Neutrophil (primary cell): Measurements from ENCODE around the gene LDLRAD3.

Experiments used
- H3K27ac ChIP-seq: fragments of 200-600 bp; sonication (generic); 2 replicates; pipeline ENCODE4 v1.5.1; 2016; ENCODE audit warnings: mild to moderate bottlenecking, moderate library complexity
- H3K27me3 ChIP-seq: fragments of 200-600 bp; sonication (generic); 2 replicates; pipeline ENCODE4 v1.6.0; 2016; ENCODE audit warnings: mild to moderate bottlenecking
- H3K36me3 ChIP-seq: fragments of 200-600 bp; sonication (generic); 2 replicates; pipeline ENCODE4 v1.5.1; 2017
- H3K4me1 ChIP-seq, 2 experiments: fragments of 200-600 bp in 1 of 2; sonication (generic) in 1 of 2; 1 replicate in 1 of 2; 2 replicates in 1 of 2; pipeline versions ENCODE4 v1.5.1 to v1.6.1; 2013 to 2016; ENCODE audit warnings: low read depth in 1 of 2, low read length in 1 of 2, mild to moderate bottlenecking in 1 of 2, moderate library complexity in 1 of 2; ENCODE audit not compliant: control insufficient read depth in 1 of 2, insufficient read depth in 1 of 2
- H3K4me3 ChIP-seq, 2 experiments: fragments of 200-600 bp in 1 of 2; sonication (generic) in 1 of 2; 1 replicate in 1 of 2; 2 replicates in 1 of 2; pipeline ENCODE4 v1.5.1; 2013 to 2016; ENCODE audit warnings: low read depth in 1 of 2, low read length in 1 of 2, mild to moderate bottlenecking in 1 of 2, moderate library complexity in 1 of 2
- H3K9me3 ChIP-seq: fragments of 200-600 bp; sonication (generic); 2 replicates; pipeline ENCODE4 v1.5.1; 2016
- TF ChIP-seq, protein P1 (sequence below): fragments of 200-600 bp; sonication (generic); IDR thresholded peaks from 2 replicates; pipeline ENCODE4 v1.5.1; 2016; ENCODE audit warnings: antibody characterized with exemption

The LDLRAD3 gene

DNA sequence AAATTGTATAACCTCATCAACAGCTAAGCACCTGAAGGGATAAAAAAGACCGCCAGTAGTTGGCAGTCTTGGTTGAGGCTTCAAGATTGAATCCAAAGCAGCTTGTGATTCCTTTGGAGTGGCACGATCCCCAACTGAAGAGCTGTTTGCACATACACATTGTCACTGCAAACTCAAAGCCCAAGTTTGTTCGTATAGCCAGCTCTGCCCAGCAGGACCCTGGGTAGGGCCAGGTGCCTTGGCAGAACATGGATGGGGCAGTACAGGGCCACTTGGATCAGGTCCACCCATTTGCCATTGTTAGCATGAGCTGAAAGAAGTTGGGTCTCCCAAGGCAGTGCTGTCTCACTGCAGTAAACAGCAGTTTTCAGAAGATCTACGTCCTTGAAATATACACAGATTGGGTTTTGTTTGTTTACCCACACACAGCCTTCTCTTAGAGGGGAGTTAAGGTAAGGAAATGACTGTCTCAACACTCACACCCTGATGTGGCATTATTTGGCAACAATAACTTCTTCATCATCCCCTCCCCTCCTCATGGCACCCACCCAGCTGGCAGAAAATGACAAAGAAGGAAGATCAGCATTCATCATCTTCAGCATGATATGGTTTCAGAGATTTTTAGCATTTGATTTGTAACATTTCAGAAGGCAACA, 212.4 kb downstream of the LDLRAD3 start:
- Histone ChIP-seq H3K27ac (no peak overlapping the region), H3K4me3 (no peak overlapping the region), H3K36me3 (no peaks in the 10 kb centered on the region), H3K9me3 (no peaks in the 10 kb centered on the region), H3K4me1 (no peaks in the 10 kb centered on the region), H3K27me3 (no peaks in the 10 kb centered on the region)
- TF ChIP-seq, protein P1, sequence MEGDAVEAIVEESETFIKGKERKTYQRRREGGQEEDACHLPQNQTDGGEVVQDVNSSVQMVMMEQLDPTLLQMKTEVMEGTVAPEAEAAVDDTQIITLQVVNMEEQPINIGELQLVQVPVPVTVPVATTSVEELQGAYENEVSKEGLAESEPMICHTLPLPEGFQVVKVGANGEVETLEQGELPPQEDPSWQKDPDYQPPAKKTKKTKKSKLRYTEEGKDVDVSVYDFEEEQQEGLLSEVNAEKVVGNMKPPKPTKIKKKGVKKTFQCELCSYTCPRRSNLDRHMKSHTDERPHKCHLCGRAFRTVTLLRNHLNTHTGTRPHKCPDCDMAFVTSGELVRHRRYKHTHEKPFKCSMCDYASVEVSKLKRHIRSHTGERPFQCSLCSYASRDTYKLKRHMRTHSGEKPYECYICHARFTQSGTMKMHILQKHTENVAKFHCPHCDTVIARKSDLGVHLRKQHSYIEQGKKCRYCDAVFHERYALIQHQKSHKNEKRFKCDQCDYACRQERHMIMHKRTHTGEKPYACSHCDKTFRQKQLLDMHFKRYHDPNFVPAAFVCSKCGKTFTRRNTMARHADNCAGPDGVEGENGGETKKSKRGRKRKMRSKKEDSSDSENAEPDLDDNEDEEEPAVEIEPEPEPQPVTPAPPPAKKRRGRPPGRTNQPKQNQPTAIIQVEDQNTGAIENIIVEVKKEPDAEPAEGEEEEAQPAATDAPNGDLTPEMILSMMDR = no peak

DNA sequence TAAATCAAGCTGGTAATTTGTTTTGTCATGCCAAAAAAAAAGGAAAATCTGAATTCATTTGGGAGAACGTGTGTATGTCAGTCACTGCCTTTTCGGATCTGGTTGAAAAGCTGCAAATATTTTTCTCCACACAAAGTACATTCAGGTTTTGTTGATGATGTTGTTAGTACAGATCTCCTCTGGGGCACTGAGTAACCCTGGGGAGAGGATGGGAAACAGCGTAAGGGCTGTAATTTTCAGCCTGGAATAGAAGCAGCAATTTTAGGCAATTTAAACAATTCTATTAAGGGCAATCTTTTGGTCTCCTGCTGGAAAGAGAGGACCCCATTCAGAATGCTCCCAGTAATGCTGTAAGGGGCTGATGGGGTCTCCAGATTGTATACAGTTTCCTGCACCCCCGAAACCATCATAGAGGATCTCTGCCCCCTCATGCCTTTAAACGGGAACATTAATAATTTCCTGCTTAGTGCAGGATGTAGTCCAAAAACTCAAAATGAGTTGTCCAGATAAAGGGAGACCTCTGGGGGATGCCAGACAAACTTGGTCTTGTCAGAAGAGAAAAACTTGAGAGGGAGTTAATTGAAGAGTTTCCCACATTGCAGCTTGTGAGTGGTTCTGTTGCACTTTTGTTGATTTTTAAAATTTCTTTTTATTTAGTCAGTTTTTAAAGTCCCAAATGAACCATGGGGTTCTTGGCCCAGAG, 213.1 kb downstream of the LDLRAD3 start:
- no peaks in the 10 kb centered on the region for H3K4me1 ChIP-seq
- no peak overlapping the region for H3K4me3 ChIP-seq
- no peaks in the 10 kb centered on the region for H3K27me3 ChIP-seq
- no peaks in the 10 kb centered on the region for H3K36me3 ChIP-seq
- H3K27ac ChIP-seq = no peak overlapping the region
- TF ChIP-seq, protein P1 = no peak
- no peaks in the 10 kb centered on the region for H3K9me3 ChIP-seq

DNA sequence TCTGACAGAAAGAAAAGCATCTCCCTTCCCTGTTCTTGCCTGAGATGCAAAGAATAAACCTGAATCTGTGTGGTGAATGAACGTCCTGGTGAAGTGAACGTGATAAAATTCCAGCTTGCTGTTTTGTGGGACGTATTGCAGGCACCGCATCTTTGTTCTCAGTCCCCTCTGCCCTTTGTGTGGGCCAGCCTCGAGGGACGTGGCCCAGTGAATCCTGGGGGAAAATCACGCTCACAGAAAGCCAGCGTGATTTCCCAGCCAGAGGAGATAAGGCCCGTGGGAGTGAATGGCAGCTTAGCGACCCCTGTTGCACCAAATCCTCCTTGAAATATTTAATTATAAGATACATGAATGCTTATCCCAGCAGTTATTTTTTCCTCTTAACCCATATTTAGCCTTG, 216.2 kb downstream of the LDLRAD3 start:
- Histone ChIP-seq H3K36me3 (no peaks in the 10 kb centered on the region), H3K4me1 (no peaks in the 10 kb centered on the region), H3K27me3 (peaks cover 18% of the 10 kb centered on the region), H3K9me3 (no peaks in the 10 kb centered on the region), H3K4me3 (no peak overlapping the region), H3K27ac (no peak overlapping the region)
- TF ChIP-seq, protein P1 = no peak

DNA sequence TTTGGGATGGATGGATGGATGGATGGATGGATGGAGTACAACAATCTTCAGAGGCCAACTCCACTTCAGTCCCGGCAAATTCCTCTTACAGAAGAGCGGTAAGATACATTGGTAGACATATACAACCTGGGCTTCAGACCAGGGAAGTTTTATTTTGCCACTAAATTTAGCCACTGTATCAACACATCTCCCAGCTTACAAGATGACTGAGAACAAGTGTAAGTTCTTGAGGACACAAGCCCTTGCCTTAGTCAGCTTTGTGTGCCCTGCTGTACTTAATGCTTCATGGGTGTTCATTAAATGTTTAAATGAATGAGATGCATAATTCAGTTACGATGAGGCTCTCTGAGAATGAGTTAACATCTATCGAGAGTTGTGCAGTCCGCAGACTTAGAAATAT, 217.7 kb downstream of the LDLRAD3 start:
- TF ChIP-seq, protein P1 = no peak
- peaks cover 18% of the 10 kb centered on the region for H3K27me3 ChIP-seq
- H3K27ac ChIP-seq = no peak overlapping the region
- H3K9me3 ChIP-seq = no peaks in the 10 kb centered on the region
- H3K36me3 ChIP-seq = no peaks in the 10 kb centered on the region
- H3K4me1 ChIP-seq = no peaks in the 10 kb centered on the region
- H3K4me3 ChIP-seq = no peak overlapping the region

DNA sequence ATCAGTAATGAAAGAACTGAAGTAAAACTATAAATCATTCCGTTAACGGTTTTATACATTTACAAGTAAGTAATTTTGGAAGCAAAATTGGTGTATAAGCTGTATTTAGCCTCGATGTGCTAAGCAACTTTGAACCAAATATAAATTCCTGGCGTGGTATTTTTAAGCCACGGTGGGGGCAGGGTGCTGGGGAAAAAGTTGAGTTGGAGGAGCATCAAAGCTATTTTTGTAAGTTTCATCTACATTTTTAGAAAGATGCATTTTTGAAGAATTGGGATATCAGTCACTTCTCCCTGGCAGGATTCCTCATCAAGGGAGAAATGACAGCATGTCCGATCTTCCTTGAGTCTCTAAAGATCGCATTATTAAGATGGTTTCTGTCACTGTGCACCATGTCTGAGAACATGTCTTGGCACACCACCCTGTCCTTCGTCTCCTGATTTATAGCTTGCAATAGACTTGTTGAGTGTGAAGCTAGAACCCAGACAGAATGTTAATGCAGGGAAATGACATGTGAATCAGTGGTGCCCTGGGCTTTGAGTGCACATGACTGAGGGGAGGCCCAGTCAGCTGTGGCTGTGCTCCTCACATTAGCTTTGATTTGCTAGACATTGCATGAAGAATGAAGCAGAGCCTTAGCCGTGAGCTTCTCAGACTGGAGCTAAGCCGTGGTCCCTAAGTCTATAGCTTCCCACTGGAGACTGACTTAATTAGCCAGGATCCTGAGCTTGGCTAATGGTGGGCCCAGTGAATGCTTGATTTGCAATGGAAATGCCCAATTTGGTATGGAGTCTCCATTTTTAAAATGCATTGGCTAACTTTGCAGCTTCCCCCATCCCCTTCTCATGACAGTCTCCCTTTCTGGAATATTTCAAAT, 218.4 kb downstream of the LDLRAD3 start:
- no peak overlapping the region for H3K4me3 ChIP-seq
- H3K27ac ChIP-seq = no peak overlapping the region
- no peaks in the 10 kb centered on the region for H3K4me1 ChIP-seq
- no peaks in the 10 kb centered on the region for H3K9me3 ChIP-seq
- no peaks in the 10 kb centered on the region for H3K36me3 ChIP-seq
- TF ChIP-seq, protein P1 = no peak
- peaks cover 18% of the 10 kb centered on the region for H3K27me3 ChIP-seq
